Measurements from ENCODE around the gene BAZ1A.

The BAZ1A gene, protein sequence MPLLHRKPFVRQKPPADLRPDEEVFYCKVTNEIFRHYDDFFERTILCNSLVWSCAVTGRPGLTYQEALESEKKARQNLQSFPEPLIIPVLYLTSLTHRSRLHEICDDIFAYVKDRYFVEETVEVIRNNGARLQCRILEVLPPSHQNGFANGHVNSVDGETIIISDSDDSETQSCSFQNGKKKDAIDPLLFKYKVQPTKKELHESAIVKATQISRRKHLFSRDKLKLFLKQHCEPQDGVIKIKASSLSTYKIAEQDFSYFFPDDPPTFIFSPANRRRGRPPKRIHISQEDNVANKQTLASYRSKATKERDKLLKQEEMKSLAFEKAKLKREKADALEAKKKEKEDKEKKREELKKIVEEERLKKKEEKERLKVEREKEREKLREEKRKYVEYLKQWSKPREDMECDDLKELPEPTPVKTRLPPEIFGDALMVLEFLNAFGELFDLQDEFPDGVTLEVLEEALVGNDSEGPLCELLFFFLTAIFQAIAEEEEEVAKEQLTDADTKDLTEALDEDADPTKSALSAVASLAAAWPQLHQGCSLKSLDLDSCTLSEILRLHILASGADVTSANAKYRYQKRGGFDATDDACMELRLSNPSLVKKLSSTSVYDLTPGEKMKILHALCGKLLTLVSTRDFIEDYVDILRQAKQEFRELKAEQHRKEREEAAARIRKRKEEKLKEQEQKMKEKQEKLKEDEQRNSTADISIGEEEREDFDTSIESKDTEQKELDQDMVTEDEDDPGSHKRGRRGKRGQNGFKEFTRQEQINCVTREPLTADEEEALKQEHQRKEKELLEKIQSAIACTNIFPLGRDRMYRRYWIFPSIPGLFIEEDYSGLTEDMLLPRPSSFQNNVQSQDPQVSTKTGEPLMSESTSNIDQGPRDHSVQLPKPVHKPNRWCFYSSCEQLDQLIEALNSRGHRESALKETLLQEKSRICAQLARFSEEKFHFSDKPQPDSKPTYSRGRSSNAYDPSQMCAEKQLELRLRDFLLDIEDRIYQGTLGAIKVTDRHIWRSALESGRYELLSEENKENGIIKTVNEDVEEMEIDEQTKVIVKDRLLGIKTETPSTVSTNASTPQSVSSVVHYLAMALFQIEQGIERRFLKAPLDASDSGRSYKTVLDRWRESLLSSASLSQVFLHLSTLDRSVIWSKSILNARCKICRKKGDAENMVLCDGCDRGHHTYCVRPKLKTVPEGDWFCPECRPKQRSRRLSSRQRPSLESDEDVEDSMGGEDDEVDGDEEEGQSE (N-terminal part only)

DNA sequence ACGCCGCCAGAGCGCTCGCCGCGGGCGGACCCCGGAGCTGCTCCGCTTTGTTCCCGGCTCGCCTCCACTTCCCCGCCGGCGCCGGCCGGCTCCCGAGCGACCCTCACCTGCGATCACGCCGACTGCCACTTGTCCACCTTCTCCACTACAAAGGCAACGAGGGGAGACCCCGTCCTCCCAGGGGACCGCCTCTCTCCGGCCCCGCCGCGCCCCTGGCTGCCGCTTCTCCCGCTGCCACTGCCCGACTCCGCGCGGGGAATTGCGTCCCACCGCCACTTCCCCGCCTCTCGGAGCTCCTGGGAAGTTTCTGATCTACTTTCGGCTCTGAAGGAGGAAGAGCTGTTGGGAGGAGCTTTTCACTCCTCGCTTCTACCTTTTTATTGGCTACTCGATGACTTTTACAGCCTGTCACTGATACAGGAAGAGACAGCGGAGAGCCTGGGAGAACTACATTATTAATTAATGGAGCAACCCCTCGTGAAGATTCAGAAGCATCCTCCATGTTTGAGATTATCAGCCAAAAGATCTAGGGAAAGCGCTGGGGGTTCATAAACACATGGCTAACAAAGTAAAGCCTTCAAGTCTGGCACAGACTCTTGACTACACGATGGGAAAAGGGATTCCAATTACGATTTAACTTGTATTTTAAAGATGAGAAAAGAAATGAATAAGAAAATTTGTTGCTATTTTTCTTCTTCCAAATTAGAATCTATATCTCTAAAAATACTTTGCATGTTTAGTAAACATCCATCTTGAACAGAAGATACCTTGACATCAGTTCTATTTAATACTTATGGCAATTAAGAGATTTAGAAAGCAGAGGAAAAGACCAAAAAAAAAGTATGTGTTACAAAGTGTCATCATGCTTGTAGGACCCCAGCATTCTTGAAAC, at the start of gene BAZ1A:
Gene BAZ1A (minus strand): TSS at position 330 of the 892 bp plus-strand sequence. CDS start 756 bp downstream, outside the sequence.
- DNase-seq (ENCODE audit: low read depth) = peak; percentile 5

DNA sequence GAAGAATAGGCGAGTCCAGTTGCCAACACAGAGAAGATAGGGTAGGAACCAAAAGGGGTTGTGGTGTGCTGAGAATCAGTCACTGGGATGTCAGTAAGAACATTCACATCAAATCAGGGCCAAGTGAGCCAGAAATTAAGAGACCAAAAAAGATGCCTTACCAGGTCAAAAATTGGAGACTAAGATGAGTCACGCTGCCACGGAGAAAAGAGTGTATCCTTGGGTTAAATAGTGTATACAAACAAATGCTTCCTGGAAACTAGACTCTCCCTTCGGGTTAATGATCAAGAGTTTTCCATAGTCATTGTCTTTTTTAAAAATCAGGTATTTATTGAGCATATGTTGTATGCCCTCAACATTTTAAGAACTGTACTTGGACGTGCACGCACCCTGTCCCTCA, 45.2 kb upstream of the BAZ1A start:
- no peak for DNase-seq (ENCODE audit: low read depth)

DNA sequence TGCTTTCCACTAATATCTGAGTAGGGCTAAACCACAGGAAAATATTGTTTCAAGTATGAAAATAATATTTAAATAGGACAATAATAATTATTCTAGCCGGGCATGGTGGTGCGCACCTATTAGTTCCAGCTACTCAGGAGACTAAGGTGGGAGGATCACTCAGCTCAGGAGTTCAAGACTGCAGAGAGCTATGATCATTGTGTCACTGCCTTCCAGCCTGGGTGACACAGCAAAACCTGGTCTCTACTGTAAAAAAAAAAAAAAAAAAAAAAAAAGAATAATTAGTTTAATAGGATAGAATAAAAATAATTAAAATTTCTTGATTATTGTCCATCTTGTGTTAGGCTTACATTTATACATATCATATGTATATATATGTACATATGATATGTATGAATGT, 38.5 kb upstream of the BAZ1A start:
- no peak for DNase-seq (ENCODE audit: low read depth)

DNA sequence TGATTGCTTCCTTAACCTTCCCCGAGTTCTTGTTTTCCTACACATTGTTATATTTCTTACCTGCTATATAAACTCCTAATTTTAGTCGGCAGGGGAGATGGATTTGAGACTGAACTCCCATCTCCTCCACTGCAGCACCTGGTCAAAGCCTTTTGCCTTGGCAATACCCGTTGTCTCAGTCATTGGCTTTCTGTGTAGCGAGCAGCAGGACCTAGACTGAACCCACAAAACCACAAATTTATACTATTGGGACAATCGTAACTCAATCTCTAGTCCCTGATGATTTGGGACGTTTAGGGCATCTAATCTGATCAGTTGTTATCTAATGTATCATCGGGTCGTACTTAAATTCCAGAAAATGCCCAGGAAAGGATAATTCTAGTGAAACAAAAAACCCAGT, 37.8 kb upstream of the BAZ1A start:
- DNase-seq (ENCODE audit: low read depth) = no peak

DNA sequence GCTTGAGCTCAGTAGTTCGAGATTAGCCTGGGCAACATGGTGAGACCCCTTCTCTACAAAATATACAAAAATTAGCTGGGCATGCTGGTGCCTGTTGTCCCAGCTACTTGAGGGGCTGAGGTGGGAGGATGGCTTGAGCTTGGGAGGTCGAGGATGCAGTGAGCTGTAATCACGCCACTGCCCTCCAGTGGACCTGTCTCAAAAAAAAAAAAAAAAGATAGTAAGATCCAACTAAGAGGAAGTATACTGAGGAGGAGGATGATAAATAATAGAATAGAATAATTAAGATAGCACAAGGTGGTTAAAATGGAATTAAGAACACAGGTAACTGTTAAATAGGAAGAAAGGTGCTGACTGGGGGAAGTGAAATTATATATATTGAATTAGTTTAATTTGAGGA, 37.0 kb upstream of the BAZ1A start:
- no peak for DNase-seq (ENCODE audit: low read depth)

DNA sequence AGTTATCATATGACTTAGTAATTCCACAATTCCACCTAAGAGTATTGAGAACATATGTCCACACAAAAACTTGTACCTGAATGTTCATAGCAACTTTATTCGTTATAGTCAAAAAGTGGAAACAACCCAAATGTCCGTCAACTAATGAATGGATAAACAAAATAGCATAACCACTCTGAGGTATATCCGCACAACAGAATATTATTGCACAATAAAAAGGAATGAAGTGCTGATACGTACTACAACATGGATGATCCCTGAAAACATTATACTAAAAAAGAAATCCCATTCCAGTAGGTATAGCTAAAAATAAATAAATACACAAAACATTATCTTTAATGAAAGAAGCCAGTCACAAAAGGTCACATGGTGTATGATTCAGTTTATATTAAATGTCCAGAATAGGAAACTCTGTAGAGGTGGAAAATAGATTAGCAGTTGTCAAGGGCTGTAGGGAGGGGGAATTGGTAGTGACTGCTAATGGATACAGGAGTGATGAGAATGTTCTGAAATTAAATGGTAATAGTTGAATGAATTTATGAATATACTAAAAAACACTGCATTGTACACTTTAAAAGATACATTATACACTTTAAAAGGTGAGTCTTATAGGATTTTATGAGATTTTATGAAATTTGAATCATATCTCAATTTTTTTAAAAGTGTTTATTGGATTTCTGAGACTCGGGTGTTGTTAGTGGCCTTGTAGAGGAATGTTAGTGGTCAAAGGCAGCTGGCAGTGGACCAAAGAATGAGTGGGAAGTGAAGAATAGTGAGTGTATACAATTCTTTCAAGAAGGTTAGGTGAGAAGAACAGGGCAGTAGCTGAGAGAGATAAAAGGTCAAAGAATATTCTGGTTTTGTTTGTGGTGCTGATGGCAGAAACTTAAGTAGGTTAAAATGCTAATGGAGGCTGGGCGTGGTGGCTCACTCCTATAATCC, 36.3 kb upstream of the BAZ1A start:
- no peak for DNase-seq (ENCODE audit: low read depth)

DNA sequence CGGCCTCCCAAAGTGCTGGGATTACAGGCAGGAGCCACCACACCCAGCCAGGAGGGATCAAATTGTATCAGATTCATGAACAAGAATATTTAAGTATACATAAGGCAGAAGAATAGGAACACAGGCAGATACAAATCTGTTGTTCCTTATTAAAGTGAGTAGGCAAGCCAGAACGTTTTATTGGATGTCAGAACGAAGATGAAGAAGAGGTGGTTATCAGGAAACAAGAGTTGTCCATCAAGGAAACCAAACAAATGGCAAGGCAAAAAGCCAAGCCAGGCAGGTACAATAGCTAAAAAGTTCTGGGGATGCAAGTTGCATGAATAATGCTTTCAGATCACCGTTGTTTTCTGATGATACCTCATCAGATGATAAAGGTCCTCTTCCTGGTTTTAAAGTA, 31.1 kb upstream of the BAZ1A start:
- no peak for DNase-seq (ENCODE audit: low read depth)

DNA sequence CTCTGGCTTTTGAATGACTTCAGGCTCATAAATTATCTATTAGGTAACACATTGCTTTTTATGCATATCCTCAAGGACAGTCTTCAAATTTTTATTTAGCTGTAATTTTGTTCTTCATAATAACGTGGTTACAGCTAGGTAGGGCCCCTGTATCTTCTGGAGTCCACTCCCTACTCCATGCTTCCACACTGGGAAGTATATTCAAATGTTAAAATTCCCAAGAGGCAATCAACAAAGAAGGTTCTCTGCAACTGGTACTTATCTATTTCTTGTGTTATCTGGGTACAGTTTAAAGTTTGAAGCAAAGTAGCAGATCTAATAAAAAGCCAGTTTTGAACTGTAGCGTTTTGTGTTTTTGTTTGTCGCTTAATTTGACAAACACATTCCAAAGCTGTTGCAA, 20.1 kb upstream of the BAZ1A start:
- DNase-seq (ENCODE audit: low read depth) = no peak

DNA sequence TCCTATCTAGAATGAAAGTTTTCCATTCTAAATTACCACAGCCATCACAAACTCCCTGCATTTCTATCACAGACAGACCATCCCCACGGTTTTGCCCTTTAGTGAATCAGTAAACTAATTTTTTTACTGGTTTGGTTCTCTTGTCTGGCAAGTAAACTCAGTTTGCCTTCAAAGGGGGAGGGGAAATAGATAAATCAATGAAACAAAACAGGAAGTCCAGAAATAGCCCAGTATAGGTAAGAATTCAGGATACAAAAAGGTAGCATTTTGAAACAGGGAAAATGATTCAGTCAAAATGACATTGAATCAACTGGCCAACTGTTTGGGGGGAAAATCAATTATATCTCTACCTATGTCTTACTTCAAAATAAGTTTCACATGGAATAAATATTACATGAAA, 15.8 kb upstream of the BAZ1A start:
- DNase-seq (ENCODE audit: low read depth) = no peak

DNA sequence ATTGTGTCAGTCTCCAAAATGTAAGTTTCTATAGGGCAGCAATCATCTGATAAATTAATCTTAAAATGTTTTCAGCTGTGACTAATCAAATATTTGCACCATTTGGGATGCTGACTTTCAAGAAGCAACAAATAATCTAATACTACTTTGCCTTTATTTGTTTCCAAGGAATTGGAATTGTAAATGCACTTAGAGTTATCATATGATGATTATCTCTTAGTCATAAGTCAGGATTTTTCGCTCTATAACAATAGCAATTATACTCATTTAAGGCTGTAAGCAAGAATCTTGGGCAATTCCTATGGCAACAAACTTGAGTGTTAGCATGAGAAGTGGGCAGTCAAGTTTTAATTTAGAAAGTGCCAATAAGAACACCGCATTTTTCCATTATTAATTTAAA, 13.0 kb upstream of the BAZ1A start:
- DNase-seq (ENCODE audit: low read depth) = no peak

DNA sequence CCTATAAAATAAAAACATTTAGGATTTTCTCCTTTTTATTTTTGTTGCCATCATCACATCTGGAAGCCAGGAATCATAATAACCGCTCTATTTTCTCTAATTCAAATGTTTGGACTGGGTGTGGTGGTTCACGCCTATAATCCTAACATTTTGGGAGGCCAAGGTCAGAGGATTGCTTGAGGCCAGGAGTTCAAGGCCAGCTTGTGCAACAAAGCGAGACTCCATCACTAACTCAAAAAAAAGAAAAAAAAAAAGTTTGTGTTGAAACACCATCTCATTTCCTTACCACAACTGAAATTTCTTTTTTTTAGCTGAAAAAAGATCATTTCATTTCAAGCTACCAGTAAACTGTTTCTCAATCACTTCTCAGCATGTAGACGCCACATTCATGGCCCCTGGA, 8.8 kb upstream of the BAZ1A start:
- DNase-seq (ENCODE audit: low read depth) = no peak

DNA sequence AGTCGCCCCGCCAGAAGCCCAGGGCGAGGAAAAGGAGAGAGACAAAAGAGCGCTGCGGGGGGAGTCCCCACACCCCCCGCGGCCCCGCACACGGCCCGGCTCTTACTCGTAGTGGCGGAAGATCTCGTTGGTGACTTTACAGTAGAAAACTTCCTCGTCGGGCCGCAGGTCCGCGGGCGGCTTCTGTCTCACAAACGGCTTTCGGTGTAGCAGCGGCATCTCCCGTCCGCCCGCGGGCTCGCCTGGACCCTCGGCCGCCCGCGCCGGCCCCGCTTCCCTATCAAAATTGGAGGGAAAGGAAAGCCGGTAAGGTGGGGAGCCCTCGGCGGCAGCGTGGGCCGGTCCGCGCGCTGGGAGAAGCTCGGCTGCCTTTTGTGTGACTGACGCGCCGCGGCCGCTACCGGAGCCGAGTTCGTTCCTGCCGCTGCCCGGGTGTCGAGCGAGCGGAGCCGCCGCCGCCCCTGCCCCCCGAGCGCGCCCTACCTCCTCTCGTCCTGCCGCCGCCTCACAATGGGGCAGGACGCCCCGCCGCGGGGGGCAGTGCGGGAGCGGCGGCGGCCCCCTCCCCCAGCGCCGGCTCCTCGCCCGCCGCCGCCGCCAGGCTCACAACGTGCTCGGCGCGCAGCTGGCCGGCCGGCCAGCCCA, 652 bp downstream of the BAZ1A start:
- DNase-seq (ENCODE audit: low read depth) = peak; percentile 28

DNA sequence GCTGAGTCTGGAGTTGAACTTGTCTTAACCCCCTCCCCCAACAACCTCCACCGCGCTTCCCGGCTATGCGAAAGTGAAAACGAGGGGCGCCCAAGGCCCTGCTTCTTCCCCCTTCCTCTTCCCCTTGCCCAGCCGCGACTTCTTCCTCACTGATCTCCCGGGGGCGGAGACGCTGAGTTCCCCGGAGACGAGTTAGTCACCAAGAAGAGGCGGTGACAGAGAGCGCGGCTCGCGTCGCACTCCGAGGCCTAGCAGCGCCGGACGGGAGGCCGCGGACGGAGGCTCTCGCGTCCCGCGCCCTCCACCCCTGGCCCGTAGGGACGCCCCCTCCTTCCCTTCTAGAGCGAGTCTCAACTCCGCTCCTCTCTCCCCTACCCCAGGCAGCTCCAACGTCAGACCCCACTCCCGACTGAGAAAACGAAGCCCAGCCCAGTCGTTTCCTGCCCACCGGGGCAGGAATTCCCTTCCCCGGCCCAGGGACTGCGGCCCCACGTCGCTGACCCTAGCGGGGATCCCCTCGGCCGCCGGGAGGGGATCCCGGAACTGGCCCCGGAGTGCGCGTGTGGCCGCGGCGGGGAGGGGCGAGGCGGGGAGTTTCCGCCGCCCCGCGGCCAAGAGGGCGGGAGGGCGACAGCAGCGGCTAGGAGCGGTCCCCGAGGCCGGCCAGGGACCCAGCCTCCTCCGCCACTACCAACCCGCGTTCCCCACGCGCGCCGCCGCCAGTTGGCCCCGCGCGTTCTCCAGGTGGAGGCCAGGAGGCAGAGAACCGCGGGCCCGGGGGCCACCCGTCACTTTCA, 1.4 kb downstream of the BAZ1A start:
- peak; percentile 67 for DNase-seq (ENCODE audit: low read depth)

DNA sequence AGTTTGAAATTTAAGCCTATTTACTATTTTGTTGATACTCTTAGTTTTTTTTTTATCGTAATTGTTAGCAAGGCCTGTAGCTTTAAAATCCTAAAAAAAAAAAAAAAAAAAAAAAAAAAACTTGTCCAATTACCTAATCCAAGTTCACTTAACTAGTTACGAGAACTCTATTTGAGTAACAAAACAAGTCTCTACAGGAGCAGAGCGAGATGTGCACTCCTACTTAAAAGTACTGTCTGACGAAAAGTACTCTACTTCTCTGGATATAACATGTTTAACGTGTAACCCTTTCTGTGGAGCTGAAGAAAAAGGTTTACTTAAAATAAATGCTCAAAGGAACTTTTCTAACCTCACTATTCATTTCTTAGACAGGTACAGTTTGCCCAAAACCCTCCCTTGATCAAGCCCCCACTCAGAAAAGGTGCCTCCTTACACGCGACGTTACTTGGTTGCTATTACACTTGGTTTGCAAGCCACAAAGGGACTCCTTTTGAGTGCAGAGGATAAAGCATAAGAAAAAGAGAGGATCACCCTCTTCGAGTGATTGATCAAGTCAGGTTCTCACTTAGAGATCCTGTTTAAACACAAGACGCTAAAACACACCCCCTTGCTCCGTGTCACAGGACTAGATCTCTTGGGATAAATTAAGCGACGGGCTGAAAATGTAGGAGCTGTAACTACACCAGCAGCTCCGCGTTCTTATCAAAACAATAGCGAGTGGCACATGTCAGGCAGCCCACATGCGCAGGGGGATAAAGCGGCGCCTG, 2.2 kb downstream of the BAZ1A start:
- DNase-seq (ENCODE audit: low read depth) = no peak

DNA sequence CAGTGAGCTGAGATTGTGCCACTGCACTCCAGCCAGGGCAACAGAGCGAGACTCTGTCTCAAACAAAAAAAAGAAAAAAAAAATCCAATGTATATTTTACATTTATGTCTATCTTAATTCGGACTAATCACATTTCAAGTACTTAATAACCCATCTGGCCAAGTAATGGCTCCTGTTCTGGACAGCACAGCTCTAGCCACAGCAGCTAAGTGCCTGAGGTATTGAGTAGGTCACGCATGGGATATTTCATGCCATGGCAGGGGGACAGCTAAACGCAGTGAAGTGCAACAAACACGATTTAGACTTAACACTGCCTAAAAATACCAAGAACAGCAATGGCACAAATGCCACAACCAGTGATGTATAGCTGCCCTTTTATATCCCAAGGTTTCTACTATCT, 8.0 kb downstream of the BAZ1A start:
- no peak for DNase-seq (ENCODE audit: low read depth)

DNA sequence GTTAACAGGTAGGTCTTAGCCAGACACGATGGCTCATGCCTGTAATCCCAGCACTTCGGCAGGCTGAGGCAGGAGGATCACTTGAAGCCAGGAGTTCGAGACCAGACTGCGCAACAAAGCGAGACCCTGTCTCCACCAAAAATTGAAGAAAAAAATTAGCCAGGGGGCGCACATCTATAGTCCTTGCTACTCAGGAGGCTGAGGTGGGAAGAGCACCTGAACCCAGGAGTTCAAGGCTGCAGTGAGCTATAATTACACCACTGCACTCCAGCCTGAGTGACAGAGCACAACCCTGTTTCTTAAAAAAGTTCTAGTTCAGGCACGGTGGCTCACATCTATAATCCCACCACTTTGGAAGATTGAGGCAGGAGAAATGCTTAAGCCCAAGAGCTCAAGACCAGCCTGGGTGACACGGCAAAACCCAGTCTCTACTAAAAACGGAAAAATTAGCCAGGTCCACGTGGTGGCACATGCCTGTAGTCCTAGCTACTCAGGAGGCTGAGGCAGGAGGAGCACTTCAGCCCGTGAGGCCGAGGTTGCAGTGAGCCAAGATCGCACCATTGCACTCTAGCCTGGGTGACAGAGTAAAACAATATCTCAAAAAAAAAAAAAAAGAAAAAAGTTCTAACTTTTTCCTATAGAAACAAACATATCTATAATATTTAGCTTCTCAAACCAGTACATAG, 9.1 kb downstream of the BAZ1A start:
- no peak for DNase-seq (ENCODE audit: low read depth)

DNA sequence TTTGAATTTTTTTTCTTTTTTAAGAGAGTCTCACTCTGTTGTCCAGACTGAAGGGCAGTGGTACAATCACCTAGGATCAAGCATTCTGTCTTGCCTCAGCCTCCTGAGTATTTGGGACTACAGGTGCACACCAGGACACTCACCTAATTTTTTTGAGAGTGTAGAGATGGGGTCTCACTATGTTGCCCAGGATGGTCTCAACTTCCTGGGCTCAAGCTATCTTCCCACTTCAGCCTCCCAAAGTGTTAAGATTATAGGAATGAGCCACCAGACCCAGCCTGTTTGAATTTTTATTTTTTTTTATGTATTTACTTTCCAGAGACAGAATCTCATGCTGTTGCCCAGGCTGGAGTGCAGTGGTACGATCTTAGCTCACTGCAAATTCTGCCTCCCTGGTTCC, 11.3 kb downstream of the BAZ1A start:
- no peak for DNase-seq (ENCODE audit: low read depth)

DNA sequence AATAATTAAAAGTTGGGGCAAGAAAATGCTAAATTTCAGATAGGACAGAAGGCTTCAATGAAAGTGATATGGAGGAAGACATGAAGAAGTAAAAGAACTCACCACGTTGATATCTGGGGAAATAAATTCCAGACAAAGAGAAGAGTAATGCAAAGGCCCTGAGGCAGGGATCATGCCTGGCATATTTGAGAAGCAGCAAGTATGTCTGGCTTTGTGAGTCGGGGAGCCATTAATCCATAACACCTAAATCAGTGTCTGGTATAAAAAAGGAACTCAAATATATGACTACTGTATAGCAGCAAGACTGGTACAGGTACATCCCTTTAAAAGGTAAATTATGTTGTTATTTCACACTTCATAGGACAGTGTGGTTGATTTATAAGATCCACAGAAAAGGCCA, 16.4 kb downstream of the BAZ1A start:
- DNase-seq (ENCODE audit: low read depth) = no peak
